ENCODE measurements around the gene RGS6.

DNA sequence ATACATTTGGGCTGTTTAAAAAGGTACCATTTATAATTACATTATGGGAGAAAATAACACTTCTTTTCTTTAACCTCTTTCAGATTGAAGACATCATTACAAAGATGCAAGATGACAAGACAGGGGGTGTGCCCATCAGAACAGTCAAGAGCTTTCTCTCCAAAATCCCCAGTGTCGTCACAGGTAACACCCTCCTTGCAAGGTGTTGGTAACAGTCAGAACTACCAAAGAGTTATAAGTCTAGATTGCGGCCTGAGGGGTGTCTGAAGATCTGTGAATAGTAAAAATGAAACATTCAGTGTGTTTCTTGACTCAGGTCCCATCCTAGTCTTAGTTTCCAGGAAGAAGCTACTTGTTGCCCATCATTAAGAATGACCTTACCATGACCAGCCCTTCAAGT is 419.8 kb downstream of the RGS6 start:
- TF ChIP-seq EP300 (IDR thresholded peaks at IDR 0.05) = no peak
- TF ChIP-seq, protein P1, sequence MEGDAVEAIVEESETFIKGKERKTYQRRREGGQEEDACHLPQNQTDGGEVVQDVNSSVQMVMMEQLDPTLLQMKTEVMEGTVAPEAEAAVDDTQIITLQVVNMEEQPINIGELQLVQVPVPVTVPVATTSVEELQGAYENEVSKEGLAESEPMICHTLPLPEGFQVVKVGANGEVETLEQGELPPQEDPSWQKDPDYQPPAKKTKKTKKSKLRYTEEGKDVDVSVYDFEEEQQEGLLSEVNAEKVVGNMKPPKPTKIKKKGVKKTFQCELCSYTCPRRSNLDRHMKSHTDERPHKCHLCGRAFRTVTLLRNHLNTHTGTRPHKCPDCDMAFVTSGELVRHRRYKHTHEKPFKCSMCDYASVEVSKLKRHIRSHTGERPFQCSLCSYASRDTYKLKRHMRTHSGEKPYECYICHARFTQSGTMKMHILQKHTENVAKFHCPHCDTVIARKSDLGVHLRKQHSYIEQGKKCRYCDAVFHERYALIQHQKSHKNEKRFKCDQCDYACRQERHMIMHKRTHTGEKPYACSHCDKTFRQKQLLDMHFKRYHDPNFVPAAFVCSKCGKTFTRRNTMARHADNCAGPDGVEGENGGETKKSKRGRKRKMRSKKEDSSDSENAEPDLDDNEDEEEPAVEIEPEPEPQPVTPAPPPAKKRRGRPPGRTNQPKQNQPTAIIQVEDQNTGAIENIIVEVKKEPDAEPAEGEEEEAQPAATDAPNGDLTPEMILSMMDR (IDR thresholded peaks at IDR 0.05) = no peak
